BLaER1 treated with 17β-estradiol and CSF1 and Interleukin-3, amounts not matched to agents 10 nM and 100 nM (cell line): ENCODE data around the gene MUC5AC.
"Not testable (repeated sequence)": the region's sequence is repeated elsewhere in the genome, so short reads cannot be mapped to it uniquely, and the experiment has no call there.

ENCODE experiments used
- H3K27ac ChIP-seq, 11 experiments: shearing (Covaris generic); formaldehyde crosslinking; 2 replicates each; pipeline ENCODE4 v1.8.1; 2022
- H3K27me3 ChIP-seq, 11 experiments: shearing (Covaris generic); formaldehyde crosslinking; 2 replicates each; pipeline ENCODE4 v1.8.1; 2022
- H3K36me3 ChIP-seq, 11 experiments: shearing (Covaris generic); formaldehyde crosslinking; 2 replicates each; pipeline ENCODE4 v1.8.1; 2022
- H3K4me1 ChIP-seq, 10 experiments: shearing (Covaris generic); formaldehyde crosslinking; 2 replicates each; pipeline ENCODE4 v1.8.1; 2022
- H3K4me2 ChIP-seq, 11 experiments: shearing (Covaris generic); formaldehyde crosslinking; 2 replicates each; pipeline ENCODE4 v1.8.1; 2022
- H3K4me3 ChIP-seq, 10 experiments: shearing (Covaris generic); formaldehyde crosslinking; 2 replicates each; pipeline ENCODE4 v1.8.1; 2022
- H3K9ac ChIP-seq, 11 experiments: shearing (Covaris generic); formaldehyde crosslinking; 2 replicates each; pipeline ENCODE4 v1.8.1; 2022
- H3K9me3 ChIP-seq, 11 experiments: shearing (Covaris generic); formaldehyde crosslinking; replicated peaks in 1 of 11; 2 replicates each; pipeline ENCODE4 v1.8.1; 2022
- H4K20me1 ChIP-seq, 11 experiments: shearing (Covaris generic); formaldehyde crosslinking; 2 replicates each; pipeline ENCODE4 v1.8.1; 2022
- Cebpa-rat ChIP-seq, 11 experiments: shearing (Covaris generic); IDR thresholded peaks; 2 replicates each; pipeline ENCODE4 v1.8.1; 2022

MUC5AC gene

GRCh38 chr11:1150769-1151365 is 6.9 kb upstream of the MUC5AC start:
- peak overlapping the region; percentile 82 to 94 (median 88) for H3K4me2 ChIP-seq
- peak overlapping the region in 5 of 11 experiments; percentile 13 to 45 (median 30); a peak in 5 of 22 replicates for H3K27ac ChIP-seq
- H3K27me3 ChIP-seq = no peaks in the 10 kb centered on the region
- TF ChIP-seq Cebpa-rat (IDR thresholded peaks at IDR 0.05) = no peak
- H3K4me3 ChIP-seq = no peak overlapping the region
- H3K9ac ChIP-seq = peak overlapping the region in 4 of 11 experiments; percentile 3 to 50 (median 29); a peak in 5 of 22 replicates
- H3K4me1 ChIP-seq = peaks cover 37 to 58% (median 53%) of the 10 kb centered on the region in 10 experiments
- H3K9me3 ChIP-seq = peaks cover 0 to 11% (median 0%) of the 10 kb centered on the region in 11 experiments; a peak in 10 of 22 replicates
- no peaks in the 10 kb centered on the region for H3K36me3 ChIP-seq
- peaks cover 0 to 22% (median 7%) of the 10 kb centered on the region in 11 experiments; a peak in 4 of 22 replicates for H4K20me1 ChIP-seq

DNA sequence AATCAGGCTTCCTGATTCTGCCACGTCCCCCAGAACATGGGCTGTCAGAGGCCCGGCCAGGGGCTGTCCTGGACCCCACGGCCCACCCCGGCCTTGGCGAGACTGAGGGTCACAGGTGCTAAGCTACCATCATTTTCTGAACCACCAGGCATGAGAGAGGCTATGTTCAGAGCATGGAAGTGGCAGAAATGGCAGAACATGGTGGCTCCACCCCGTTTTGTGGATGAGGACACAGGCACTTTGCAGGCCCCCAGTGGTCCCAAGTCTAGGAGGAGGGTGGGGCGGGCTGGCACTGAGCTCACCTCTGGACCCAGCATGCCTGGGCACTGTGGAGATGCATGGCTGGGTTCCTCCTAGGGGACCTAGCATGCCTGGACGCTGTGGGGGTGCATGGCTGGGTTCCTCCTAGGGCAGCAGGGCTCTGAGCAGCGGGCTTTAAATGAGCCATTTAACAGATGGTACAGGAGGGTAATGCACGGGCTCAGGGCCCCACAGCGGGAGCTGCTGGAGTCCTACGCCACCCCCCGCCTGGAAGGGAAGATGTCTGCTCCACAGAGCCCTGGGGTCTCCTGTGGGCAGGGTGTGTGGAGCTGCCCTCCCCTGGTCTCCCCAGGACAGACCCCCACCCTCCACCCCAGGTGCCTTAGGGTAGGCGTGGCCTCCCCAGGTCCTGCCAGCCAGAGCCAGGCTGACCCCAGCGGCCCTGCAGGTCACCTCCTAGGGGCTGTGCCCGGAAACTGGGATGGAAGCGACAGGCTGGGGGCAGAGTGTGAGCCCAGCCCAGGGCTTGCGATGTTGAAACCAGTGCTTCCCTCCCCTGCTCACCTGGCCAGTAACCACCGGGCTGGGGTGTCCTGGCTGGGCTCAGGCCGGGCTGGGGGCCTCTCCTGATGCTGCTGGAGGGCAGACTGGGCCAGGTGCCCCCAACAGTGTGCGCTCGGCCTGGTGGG is 6.1 kb upstream of the MUC5AC start:
- Histone ChIP-seq H3K36me3 (no peaks in the 10 kb centered on the region), H4K20me1 (peaks cover 0 to 22% (median 7%) of the 10 kb centered on the region in 11 experiments; a peak in 4 of 22 replicates), H3K9ac (peak overlapping the region in 7 of 11 experiments; percentile 10 to 50 (median 24); a peak in 7 of 22 replicates), H3K4me1 (peaks cover 37 to 61% (median 54%) of the 10 kb centered on the region in 10 experiments), H3K4me2 (peak overlapping the region; percentile 82 to 94 (median 88)), H3K9me3 (peaks cover 0 to 10% (median 0%) of the 10 kb centered on the region in 11 experiments; a peak in 9 of 22 replicates), H3K4me3 (no peak overlapping the region), H3K27ac (peak overlapping the region in 9 of 11 experiments; percentile 13 to 57 (median 43); a peak in 13 of 22 replicates), H3K27me3 (no peaks in the 10 kb centered on the region)
- TF ChIP-seq Cebpa-rat (IDR thresholded peaks at IDR 0.05) = no peak

DNA sequence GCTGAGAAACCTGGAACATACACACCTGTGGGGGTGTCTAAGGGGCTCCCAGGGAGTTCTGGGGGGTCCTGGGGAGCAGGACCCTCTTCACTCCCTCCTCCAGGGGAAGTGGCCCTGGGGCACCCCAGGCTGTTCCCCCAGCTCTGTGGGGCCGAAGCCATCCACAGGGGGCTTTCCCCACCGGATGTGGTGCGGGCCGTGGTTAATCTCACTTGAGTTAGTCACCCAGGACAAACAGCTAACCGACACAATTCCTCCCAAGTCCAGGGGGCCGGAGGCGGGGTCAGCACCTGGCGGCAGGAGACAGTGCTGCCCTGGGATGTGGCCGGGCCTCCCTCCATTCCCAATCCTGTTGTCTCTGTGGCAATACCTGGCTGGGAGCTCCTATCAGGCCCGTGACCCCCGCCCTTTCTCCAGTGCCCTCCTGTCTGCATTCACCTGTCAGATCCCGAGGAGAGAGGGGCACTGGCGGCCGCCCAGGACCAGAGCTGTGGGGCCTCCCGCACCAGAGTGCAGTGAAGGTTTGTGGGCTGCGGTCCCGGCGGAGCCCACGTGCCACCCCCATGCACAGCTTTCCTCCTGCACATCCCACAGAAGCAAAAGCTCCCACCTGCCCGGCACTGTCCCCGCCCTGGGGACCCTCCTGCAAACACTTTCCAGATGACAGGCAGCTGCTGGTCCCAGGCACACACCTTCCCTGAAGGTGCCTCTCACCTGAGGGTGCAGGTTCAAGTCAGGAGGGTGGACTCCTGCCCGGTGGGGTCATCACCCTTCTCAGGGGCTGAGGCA is 5.2 kb upstream of the MUC5AC start:
- TF ChIP-seq Cebpa-rat (IDR thresholded peaks at IDR 0.05) = no peak
- H3K9ac ChIP-seq = peak overlapping the region in 8 of 11 experiments; percentile 4 to 25 (median 14); a peak in 6 of 22 replicates
- H3K36me3 ChIP-seq = no peaks in the 10 kb centered on the region
- H3K9me3 ChIP-seq = peaks cover 0 to 10% (median 0%) of the 10 kb centered on the region in 11 experiments; a peak in 9 of 22 replicates
- peak overlapping the region; percentile 82 to 94 (median 88) for H3K4me2 ChIP-seq
- H3K27ac ChIP-seq = peak overlapping the region in 7 of 11 experiments; percentile 28 to 57 (median 44); a peak in 11 of 22 replicates
- peaks cover 37 to 67% (median 57%) of the 10 kb centered on the region in 10 experiments for H3K4me1 ChIP-seq
- no peak overlapping the region for H3K4me3 ChIP-seq
- H3K27me3 ChIP-seq = no peaks in the 10 kb centered on the region
- H4K20me1 ChIP-seq = peaks cover 0 to 22% (median 7%) of the 10 kb centered on the region in 11 experiments; a peak in 4 of 22 replicates

DNA sequence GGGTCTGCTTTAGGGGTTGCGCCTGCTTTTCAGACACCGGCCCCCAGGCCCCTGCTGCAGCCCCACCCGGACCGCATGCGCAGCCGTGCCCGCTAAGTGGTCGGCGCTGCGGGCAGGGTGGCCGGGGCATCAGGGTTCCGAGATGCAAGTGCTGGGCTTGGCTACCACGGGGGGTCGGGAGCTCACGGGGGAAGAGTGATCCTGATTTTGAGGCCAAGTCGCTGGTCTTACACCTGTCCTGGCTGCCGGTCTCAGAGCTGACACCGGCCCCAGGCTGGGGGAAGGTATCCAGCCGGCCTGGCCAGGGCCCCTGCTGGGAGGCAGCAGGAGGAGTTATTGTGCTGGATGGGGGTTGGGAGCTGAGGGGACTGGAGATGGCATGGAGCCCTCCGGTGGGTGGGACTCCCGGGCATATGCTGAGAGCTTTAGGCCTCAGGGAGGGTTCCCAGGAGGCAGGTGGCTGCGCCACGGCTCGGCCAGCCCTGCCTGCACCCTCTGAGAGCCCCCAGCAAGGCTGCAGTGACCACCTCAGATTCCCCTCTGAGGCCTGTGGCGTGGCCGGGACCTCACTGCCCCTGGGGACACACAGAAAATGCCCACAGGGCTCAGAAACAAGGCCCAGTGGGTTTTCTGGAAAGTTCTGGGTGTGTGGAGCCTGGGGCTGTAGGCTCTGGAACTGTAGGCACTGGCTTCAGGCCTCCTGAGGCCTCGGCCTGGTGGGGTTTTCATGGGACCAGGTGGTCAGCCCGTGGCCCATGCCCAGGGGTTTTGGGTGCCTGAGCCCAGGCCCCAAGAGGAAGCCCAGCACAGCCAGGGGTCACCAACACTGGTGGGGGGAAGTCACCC is 4.4 kb upstream of the MUC5AC start:
- H3K4me1 ChIP-seq = peaks cover 37 to 67% (median 57%) of the 10 kb centered on the region in 10 experiments
- peaks cover 0 to 22% (median 7%) of the 10 kb centered on the region in 11 experiments; a peak in 4 of 22 replicates for H4K20me1 ChIP-seq
- H3K27me3 ChIP-seq = no peaks in the 10 kb centered on the region
- no peak overlapping the region for H3K4me3 ChIP-seq
- H3K4me2 ChIP-seq = peak overlapping the region; percentile 82 to 94 (median 88)
- TF ChIP-seq Cebpa-rat (IDR thresholded peaks at IDR 0.05) = no peak
- no peaks in the 10 kb centered on the region for H3K36me3 ChIP-seq
- H3K9me3 ChIP-seq = peaks cover 0 to 10% (median 0%) of the 10 kb centered on the region in 11 experiments; a peak in 9 of 22 replicates
- peak overlapping the region in 1 of 11 experiments; percentile 29; a peak in 1 of 22 replicates for H3K27ac ChIP-seq
- peak overlapping the region in 3 of 11 experiments; percentile 0 to 25 (median 3); a peak in 3 of 22 replicates for H3K9ac ChIP-seq

DNA sequence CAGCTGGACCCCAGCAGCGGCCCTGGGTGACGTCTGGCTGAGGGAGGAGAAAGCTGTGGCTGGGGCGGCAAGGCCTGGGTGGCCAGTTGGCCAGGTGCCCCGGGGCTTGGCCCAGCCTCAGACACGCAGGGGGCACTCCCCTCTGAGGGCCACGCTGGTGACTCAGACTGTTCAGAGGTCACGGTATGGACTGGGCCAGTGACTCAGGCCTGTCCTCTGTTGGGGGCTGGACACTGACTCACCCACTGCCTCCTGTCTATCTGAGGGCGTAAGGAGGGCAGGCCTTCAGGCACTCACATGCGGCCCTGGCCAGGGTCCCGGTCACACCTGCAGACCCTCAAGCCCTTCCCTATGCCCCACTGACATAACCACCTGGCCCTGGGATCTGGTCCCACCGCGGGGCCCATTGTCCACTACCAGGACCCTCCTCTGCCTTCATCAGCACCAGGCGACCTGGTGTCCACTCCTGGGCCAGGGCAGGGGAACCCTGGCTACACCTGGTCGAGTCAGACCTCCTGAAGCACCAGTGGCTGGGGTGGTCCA is 3.7 kb upstream of the MUC5AC start:
- H3K4me2 ChIP-seq = peak overlapping the region; percentile 82 to 94 (median 88); a peak in 21 of 22 replicates
- no peaks in the 10 kb centered on the region for H3K36me3 ChIP-seq
- H3K4me3 ChIP-seq = no peak overlapping the region
- peak overlapping the region in 1 of 11 experiments; percentile 29; a peak in 1 of 22 replicates for H3K27ac ChIP-seq
- peak overlapping the region in 1 of 11 experiments; percentile 25; a peak in 1 of 22 replicates for H3K9ac ChIP-seq
- H3K4me1 ChIP-seq = peaks cover 37 to 61% (median 51%) of the 10 kb centered on the region in 10 experiments
- peaks cover 0 to 10% (median 0%) of the 10 kb centered on the region in 11 experiments; a peak in 9 of 22 replicates for H3K9me3 ChIP-seq
- no peak for TF ChIP-seq Cebpa-rat (IDR thresholded peaks at IDR 0.05)
- no peaks in the 10 kb centered on the region for H3K27me3 ChIP-seq
- H4K20me1 ChIP-seq = peaks cover 0 to 22% (median 7%) of the 10 kb centered on the region in 11 experiments; a peak in 4 of 22 replicates

- H3K27ac ChIP-seq, H3K9ac ChIP-seq, H3K4me2 ChIP-seq, H3K27me3 ChIP-seq, H3K4me3 ChIP-seq, H3K36me3 ChIP-seq, H3K9me3 ChIP-seq: not testable (repeated sequence)
- Histone ChIP-seq H4K20me1 (peaks cover 0 to 22% (median 7%) of the 10 kb centered on the region in 11 experiments; a peak in 4 of 22 replicates), H3K4me1 (peaks cover 37 to 54% (median 44%) of the 10 kb centered on the region in 10 experiments)
Observed at GRCh38 chr11:1154656-1155055, 3.1 kb upstream of the MUC5AC start.

GRCh38 chr11:1155274-1155693 is 2.5 kb upstream of the MUC5AC start:
- no peak for TF ChIP-seq Cebpa-rat (IDR thresholded peaks at IDR 0.05)
- Histone ChIP-seq H4K20me1 (peaks cover 0 to 28% (median 7%) of the 10 kb centered on the region in 11 experiments; a peak in 4 of 22 replicates), H3K4me2 (no peak overlapping the region), H3K9me3 (peaks cover 0 to 10% (median 0%) of the 10 kb centered on the region in 11 experiments; a peak in 9 of 22 replicates), H3K9ac (no peak overlapping the region), H3K4me1 (peaks cover 37 to 50% (median 42%) of the 10 kb centered on the region in 10 experiments), H3K4me3 (no peak overlapping the region), H3K27me3 (no peaks in the 10 kb centered on the region), H3K36me3 (no peaks in the 10 kb centered on the region), H3K27ac (no peak overlapping the region)
